NCI-H510A (cell line): ENCODE data around the gene COL23A1.
"Not testable (repeated sequence)": the region's sequence is repeated elsewhere in the genome, so short reads cannot be mapped to it uniquely, and the experiment has no call there.

ENCODE experiments used
- DNase-seq: peaks from one replicate; lab custom pipeline; 2025; lab: John Stamatoyannopoulos, UW

Gene COL23A1

DNA sequence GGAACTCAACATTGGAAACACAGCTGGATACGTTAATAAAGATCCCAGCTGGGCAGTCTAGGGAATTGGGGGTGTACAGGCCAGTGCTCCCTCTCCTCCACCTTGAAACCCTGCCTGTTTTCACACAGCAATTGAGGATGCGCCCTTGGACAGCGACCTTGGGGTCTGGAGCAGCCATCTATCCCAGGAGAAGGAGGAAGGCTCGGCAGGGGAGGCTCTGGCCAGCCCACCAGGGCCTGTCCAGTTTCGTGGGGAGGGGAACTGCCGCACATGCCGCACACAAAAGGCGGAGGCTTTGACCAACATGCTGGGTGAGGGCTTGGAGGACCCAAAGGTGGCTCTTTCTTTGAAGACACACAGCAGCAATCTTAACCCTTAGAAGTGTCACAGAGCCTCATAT lies 1.4 kb downstream of the COL23A1 start:
- no peak for DNase-seq

GRCh38 chr5:178587763-178588611 lies 2.2 kb downstream of the COL23A1 start:
- DNase-seq = no peak

- DNase-seq = no peak
These were observed 3.8 kb downstream of the COL23A1 start for GRCh38 chr5:178586396-178586795.

DNA sequence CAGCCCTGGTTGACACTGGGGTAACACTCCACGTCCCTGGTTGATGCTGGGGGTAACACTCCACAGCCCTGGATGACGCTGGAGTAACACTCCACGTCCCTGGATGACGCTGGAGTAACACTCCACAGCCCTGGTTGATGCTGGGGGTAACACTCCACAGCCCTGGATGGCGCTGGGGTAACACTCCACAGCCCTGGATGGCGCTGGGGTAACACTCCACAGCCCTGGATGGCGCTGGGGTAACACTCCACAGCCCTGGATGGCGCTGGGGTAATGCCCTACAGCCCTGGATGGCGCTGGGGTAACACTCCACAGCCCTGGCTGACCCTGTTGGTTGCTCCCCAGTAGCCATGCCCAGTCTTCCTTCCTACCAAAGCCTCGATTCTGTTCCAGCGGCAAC lies 4.8 kb downstream of the COL23A1 start:
- not testable (repeated sequence) for DNase-seq

DNA sequence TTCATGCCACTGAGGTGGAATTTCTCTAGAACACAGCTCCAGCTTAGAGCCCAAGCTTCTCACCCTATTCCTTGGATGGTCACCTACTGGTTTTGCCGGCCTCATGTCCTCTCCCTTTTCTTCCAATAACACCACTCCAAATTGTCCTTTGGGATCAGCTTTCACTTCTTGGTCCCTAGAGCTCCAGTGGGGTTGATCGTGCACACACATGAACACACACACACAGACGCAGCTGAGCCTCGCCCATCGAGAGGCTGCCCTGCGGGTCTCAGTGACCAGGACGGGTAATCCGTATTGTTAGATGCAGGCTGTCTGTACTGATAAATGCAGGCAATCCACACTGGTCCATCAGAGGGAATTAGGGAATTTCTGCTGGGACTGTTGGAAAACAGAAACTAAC lies 6.9 kb downstream of the COL23A1 start:
- DNase-seq = no peak

DNA sequence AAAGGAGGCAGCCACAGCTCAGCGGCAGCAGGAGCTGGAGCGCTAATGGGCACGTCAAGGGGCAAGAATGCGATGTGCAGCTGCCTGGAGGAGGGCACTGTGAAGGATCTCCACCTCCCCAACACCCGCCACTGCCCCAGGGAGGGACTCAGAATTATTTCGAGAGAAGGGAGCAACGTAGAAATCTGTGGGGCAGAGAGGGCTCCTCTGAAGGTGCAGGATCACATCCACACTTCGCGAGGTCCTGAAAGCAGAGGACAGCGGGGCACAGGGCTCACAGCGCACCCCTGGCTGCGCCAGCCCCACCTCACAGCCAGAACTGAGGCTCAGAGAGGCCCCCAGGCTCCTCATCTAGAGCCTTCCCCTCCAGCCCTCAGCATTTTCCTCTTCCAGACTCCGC lies 7.9 kb downstream of the COL23A1 start:
- DNase-seq = no peak

GRCh38 chr5:178581621-178582020 lies 8.6 kb downstream of the COL23A1 start:
- no peak for DNase-seq

- no peak for DNase-seq
These were observed 9.8 kb downstream of the COL23A1 start for GRCh38 chr5:178580271-178580955.

- no peak for DNase-seq
These were observed 12.2 kb downstream of the COL23A1 start for GRCh38 chr5:178577944-178578343.

GRCh38 chr5:178577376-178577839 lies 12.8 kb downstream of the COL23A1 start:
- DNase-seq = no peak

DNA sequence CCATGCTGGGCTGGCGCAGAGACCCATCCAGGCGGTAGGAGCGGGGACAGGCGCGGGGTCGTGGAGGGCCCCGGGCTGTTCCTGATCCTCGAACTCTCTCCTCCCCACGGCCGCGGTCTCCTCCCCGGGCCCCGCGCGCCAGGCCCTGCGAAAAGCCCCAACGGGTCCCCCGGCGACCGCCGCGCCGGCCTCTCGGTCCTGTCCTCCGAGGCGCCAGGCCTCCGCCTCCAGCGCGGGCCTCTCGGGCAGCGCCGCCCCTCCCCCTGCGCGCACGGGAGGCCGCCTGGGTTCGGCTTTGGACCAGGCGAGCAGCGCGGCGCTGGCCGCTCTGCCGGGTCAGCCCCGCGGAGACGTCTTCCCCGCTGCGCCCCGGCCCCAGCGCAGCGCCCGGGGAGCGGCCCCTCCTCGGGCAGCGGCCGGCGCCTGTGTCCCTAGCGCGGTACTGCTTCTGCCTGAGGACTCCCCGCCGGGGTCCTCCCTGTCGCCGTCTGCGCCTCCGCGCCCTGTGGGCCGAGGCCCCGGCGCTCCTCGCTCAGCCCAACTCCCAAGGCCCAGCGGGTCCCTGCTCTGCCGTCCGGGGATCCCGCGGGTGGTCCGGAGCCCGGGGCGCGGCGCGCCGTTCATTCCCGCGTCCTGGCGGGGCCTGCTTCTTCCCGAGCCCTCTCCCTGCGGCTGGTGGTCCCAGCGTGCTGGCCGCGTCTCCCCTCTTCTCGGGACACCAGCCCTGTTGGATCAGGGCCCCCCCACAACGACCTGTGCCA lies 13.4 kb downstream of the COL23A1 start:
- DNase-seq = no peak

- DNase-seq = no peak
These were observed 17.0 kb downstream of the COL23A1 start for GRCh38 chr5:178573216-178573615.

DNA sequence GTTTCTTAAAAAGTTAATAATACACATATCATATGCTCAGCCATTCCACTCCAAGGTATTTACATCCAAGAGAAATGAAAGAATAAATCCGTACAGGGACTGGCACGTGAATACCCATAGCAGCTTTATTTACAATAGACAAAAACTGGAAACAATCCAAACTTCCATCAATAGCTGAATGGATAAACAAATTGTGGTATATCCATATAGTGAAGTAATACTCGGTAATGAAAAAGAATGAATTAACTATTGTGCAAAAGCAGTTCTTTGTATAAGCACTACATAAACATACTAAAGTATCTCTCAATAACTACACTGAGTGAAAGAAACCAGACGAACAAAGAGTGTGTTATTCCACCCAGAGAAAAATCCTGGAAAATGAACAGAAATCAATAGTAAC lies 17.6 kb downstream of the COL23A1 start:
- DNase-seq = no peak

GRCh38 chr5:178569485-178569884 lies 20.7 kb downstream of the COL23A1 start:
- DNase-seq = no peak

DNA sequence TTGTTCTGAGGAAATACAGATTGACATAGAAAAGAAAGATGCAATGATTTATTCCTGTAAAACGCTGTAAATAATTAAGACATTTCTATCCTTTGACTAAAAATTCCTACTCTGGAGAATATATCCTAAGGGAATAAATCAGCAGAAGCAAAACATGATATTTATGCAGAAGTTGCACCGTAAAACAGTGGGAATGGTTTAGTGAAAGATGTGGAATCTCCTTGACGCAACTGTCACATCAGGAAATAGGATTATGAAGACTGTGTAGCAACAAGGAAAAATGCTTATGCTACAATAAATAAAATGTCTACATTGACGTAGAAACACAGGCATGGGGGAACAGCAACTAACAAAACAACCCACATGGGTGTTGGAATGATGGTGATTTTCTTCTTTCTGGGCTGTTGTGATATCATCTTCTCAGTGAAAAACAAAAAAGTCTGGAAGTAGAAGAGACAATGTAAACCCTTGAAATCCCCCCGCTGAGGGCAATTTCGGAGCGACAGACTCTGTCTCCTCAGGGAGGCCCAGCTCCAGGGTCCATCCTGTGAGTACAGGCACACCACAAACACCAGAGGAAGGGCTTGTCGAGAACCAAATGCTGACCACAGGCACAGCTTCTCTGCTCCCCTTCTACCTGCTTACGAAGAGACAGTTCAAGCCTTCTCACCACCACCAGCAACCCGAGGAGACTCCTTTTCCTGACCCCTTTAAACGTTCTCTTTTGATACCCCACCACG lies 25.2 kb downstream of the COL23A1 start:
- DNase-seq = no peak

- DNase-seq = no peak
These were observed 25.8 kb downstream of the COL23A1 start for GRCh38 chr5:178564397-178564796.

- DNase-seq = no peak
These were observed 26.6 kb downstream of the COL23A1 start for GRCh38 chr5:178563621-178564020.

DNA sequence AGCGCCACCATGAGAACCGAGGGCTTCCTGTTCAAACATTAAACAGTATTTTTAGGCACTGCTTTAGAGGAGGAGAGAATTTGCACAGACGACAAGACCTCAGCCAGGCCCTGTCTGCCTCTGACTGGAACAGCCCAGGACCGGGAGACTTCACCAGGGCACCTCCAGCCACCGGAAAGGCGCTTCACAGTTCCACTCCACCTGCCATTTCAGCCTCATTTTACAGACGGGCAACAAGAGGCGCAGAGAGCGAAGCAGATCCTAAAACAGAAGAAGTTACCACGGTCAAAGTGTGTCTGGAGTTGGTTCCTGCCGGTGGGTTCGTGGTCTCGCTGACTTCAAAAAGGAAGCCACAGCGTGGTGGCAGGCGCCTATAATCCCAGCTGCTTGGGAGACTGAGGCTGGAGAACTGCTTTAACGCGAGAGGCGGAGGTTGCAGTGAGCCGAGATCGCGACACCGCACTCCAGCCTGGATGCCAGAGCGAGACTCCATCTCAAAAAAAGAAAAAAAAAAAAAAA lies 28.4 kb downstream of the COL23A1 start:
- no peak for DNase-seq

DNA sequence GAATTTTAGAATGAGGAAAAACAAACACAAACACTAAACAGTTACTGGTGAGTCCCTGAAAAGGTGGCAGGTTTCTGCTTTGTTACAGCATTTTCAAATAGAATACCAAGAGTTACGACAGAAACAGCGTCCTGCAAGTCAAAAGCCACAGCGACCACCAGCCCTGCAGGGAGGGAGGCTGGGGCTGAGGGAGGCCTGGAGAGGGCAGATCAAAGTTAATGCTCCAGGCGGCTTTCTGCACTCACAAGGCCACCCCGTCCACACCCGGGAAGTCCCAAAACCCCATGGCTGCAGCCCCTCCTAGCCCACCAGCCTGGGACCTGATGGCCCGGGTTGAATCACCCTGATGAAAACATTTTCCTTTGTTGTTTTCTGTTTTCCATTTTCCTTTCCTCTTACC lies 29.3 kb downstream of the COL23A1 start:
- no peak for DNase-seq

- DNase-seq = no peak
These were observed 32.8 kb downstream of the COL23A1 start for GRCh38 chr5:178557416-178557815.

DNA sequence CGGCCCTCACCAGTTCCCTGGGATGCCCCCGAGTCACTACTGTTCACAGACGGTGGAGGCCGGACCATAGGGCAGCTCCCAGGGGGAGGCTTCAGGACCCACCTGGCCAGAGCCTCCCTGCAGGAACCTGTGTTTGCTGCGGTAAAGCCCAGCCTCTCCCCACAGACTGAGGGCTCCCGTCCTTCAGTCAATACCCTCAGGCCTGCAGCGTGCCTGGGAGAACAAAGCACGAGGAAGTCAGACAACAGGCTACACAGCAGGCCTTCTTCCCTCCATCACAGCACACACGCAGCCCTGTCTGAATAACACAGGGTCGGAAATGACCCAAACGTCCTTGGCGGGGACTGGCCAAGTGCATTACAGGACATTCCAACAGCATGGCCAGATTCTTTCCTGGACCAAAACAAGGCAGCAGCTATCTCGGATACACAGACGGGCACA lies 34.4 kb downstream of the COL23A1 start:
- no peak for DNase-seq

DNA sequence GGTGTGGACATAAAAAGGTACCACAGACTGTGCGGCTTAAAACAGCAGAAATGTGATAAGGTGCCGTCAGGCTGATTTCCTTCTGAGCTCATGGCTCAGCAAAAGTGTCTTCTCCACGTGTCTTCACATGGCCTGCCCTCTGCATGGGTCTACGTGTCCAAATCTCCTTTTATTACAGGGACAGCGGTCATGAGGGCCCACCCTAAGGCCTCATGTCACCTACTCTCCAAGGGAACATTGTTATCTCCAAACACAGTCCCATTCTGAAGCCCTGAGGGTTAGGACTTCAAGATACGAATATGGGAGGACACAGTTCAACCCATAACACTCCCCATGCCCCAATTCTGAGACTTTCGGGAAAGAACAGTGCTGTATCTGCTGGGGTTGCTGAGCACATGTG lies 35.2 kb downstream of the COL23A1 start:
- no peak for DNase-seq
